Trophoblast cell (in vitro differentiated cells and primary cell): Measurements from ENCODE around the gene DYNC2H1.
"Not testable (repeated sequence)": the region's sequence is repeated elsewhere in the genome, so short reads cannot be mapped to it uniquely, and the experiment has no call there.

Experiments used
- DNase-seq, 2 donors: peaks; one replicate each; pipeline ENCODE4 v3.0.0-alpha.2; 2016
- H2AFZ ChIP-seq: 2 replicates; pipeline ENCODE4 v1.6.1; 2013; ENCODE audit warnings: low read length, moderate library complexity, mild to moderate bottlenecking; ENCODE audit not compliant: insufficient read depth, poor library complexity
- H2AK5ac ChIP-seq: 2 replicates; pipeline ENCODE4 v1.6.1; 2013; ENCODE audit warnings: mild to moderate bottlenecking, low read length
- H2BK120ac ChIP-seq: 2 replicates; pipeline ENCODE4 v1.6.1; 2013; ENCODE audit warnings: low read length, mild to moderate bottlenecking, moderate library complexity; ENCODE audit not compliant: insufficient read depth, poor library complexity
- H2BK12ac ChIP-seq: 2 replicates; pipeline ENCODE4 v1.6.1; 2013; ENCODE audit warnings: mild to moderate bottlenecking, low read length, moderate library complexity
- H2BK5ac ChIP-seq: 2 replicates; pipeline ENCODE4 v1.6.1; 2013; ENCODE audit warnings: low read length, low read depth, moderate library complexity, mild to moderate bottlenecking; ENCODE audit not compliant: poor library complexity
- H3K14ac ChIP-seq: 2 replicates; pipeline ENCODE4 v1.6.1; 2013; ENCODE audit warnings: mild to moderate bottlenecking, low read length
- H3K18ac ChIP-seq: 2 replicates; pipeline ENCODE4 v1.6.1; 2013; ENCODE audit warnings: mild to moderate bottlenecking, low read length
- H3K23ac ChIP-seq: 2 replicates; pipeline ENCODE4 v1.6.1; 2013; ENCODE audit warnings: low read length
- H3K27ac ChIP-seq: 2 replicates; pipeline ENCODE4 v1.5.1; 2013; ENCODE audit warnings: low read depth, mild to moderate bottlenecking, inconsistent platforms, low read length, moderate library complexity
- H3K27me3 ChIP-seq: 2 replicates; pipeline ENCODE4 v1.6.1; 2013; ENCODE audit warnings: inconsistent platforms, mild to moderate bottlenecking, low read length, moderate library complexity; ENCODE audit not compliant: insufficient read depth
- H3K36me3 ChIP-seq, 2 experiments: 1 replicate in 1 of 2; 2 replicates in 1 of 2; pipeline ENCODE4 v1.6.1; 2013; ENCODE audit warnings: low read length in 2 of 2, mild to moderate bottlenecking in 2 of 2, moderate library complexity in 1 of 2; ENCODE audit not compliant: insufficient read depth in 2 of 2, control insufficient read depth in 1 of 2
- H3K4ac ChIP-seq: 2 replicates; pipeline ENCODE4 v1.6.1; 2013; ENCODE audit warnings: low read depth, mild to moderate bottlenecking, low read length, moderate library complexity
- H3K4me1 ChIP-seq, 2 experiments: 1 replicate in 1 of 2; 2 replicates in 1 of 2; pipeline ENCODE4 v1.6.1; 2013; ENCODE audit warnings: low read length in 2 of 2, mild to moderate bottlenecking in 2 of 2, moderate library complexity in 1 of 2; ENCODE audit not compliant: insufficient read depth in 2 of 2, control insufficient read depth in 1 of 2
- H3K4me2 ChIP-seq: 2 replicates; pipeline ENCODE4 v1.6.1; 2013; ENCODE audit warnings: inconsistent platforms, mild to moderate bottlenecking, low read length, moderate library complexity
- H3K4me3 ChIP-seq: 2 replicates; pipeline ENCODE4 v1.5.1; 2013; ENCODE audit warnings: mild to moderate bottlenecking, low read depth, low read length, inconsistent platforms
- H3K79me1 ChIP-seq: one replicate; pipeline ENCODE4 v1.6.1; 2013; ENCODE audit warnings: low read length
- H3K79me2 ChIP-seq: 2 replicates; pipeline ENCODE4 v1.6.1; 2013; ENCODE audit warnings: low read length, mild to moderate bottlenecking; ENCODE audit not compliant: control insufficient read depth, insufficient read depth, poor library complexity
- H3K9ac ChIP-seq: 2 replicates; pipeline ENCODE4 v1.6.1; 2013; ENCODE audit warnings: mild to moderate bottlenecking, low read length
- H3K9me3 ChIP-seq: 2 replicates; pipeline ENCODE4 v1.6.1; 2013; ENCODE audit warnings: low read depth, mild to moderate bottlenecking, control low read depth, inconsistent platforms, low read length; ENCODE audit not compliant: insufficient read depth
- H4K12ac ChIP-seq: 2 replicates; pipeline ENCODE4 v1.6.1; 2013; ENCODE audit warnings: low read depth, mild to moderate bottlenecking, low read length, moderate library complexity
- H4K8ac ChIP-seq: 2 replicates; pipeline ENCODE4 v1.6.1; 2013; ENCODE audit warnings: low read depth, mild to moderate bottlenecking, low read length, moderate library complexity
- H4K91ac ChIP-seq: one replicate; pipeline ENCODE4 v1.6.1; 2013; ENCODE audit warnings: low read depth, mild to moderate bottlenecking, low read length, moderate library complexity
- WGBS: extraction: QIAGEN DNeasy Blood & Tissue Kit; methylation state at CpG from one replicate; pipeline ENCODE4 v1.1.7; 2013; ENCODE audit warnings: missing lambda C conversion rate; ENCODE audit not compliant: insufficient read length, insufficient coverage; ENCODE audit errors: extremely low coverage; 5-methylcytosine and 5-hydroxymethylcytosine counted together

DYNC2H1 gene

GRCh38 chr11:103125462-103125861 lies 16.2 kb downstream of the DYNC2H1 start:
- no peak overlapping the region for H2BK5ac ChIP-seq
- H3K4me2 ChIP-seq = no peak overlapping the region
- no peaks in the 10 kb centered on the region for H3K36me3 ChIP-seq
- H3K27ac ChIP-seq = no peak overlapping the region
- no peak overlapping the region for H4K12ac ChIP-seq
- no peak overlapping the region for H3K14ac ChIP-seq
- DNase-seq = no peak
- no peak overlapping the region for H2BK120ac ChIP-seq
- no peaks in the 10 kb centered on the region for H3K27me3 ChIP-seq
- H3K9me3 ChIP-seq = no peaks in the 10 kb centered on the region
- no peak overlapping the region for H4K8ac ChIP-seq
- no peak overlapping the region for H2AFZ ChIP-seq
- H2BK12ac ChIP-seq = no peak overlapping the region
- H3K4ac ChIP-seq = no peak overlapping the region
- H3K79me2 ChIP-seq = no peaks in the 10 kb centered on the region
- no peak overlapping the region for H4K91ac ChIP-seq
- no peak overlapping the region for H3K18ac ChIP-seq
- H3K23ac ChIP-seq = no peak overlapping the region
- no peaks in the 10 kb centered on the region for H3K4me1 ChIP-seq
- no peak overlapping the region for H2AK5ac ChIP-seq
- no peaks in the 10 kb centered on the region for H3K79me1 ChIP-seq
- H3K4me3 ChIP-seq = no peak overlapping the region
- H3K9ac ChIP-seq = no peak overlapping the region

GRCh38 chr11:103141986-103142385 lies 32.8 kb downstream of the DYNC2H1 start:
- not testable (repeated sequence) for H2BK12ac ChIP-seq, H2AFZ ChIP-seq, H4K12ac ChIP-seq, H2BK120ac ChIP-seq, H3K4me1 ChIP-seq, H3K9ac ChIP-seq, H4K91ac ChIP-seq, H2BK5ac ChIP-seq, H3K27ac ChIP-seq, H3K9me3 ChIP-seq, H3K36me3 ChIP-seq, H3K4me3 ChIP-seq, H3K4ac ChIP-seq, H3K27me3 ChIP-seq, H3K14ac ChIP-seq, H3K23ac ChIP-seq, H3K79me2 ChIP-seq, H3K18ac ChIP-seq, H4K8ac ChIP-seq, H3K79me1 ChIP-seq, DNase-seq, H2AK5ac ChIP-seq, H3K4me2 ChIP-seq
- WGBS = no CpG with 5 or more reads among the region's 13 CpGs

- Histone ChIP-seq H3K14ac (no peak overlapping the region), H2BK12ac (no peak overlapping the region), H3K79me1 (no peaks in the 10 kb centered on the region), H2AK5ac (no peak overlapping the region), H3K36me3 (no peaks in the 10 kb centered on the region), H3K9ac (no peak overlapping the region), H3K23ac (no peak overlapping the region), H3K4ac (no peak overlapping the region), H4K8ac (no peak overlapping the region), H2BK120ac (no peak overlapping the region), H3K27me3 (no peaks in the 10 kb centered on the region), H3K27ac (no peak overlapping the region), H3K9me3 (no peaks in the 10 kb centered on the region), H4K91ac (no peak overlapping the region), H3K4me1 (no peaks in the 10 kb centered on the region), H3K18ac (no peak overlapping the region), H3K79me2 (no peaks in the 10 kb centered on the region), H2AFZ (no peak overlapping the region), H3K4me2 (no peak overlapping the region), H4K12ac (no peak overlapping the region), H2BK5ac (no peak overlapping the region), H3K4me3 (no peak overlapping the region)
- no peak for DNase-seq
These were observed 38.4 kb downstream of the DYNC2H1 start for GRCh38 chr11:103147627-103148026.

GRCh38 chr11:103157542-103157941 lies 48.3 kb downstream of the DYNC2H1 start:
- Histone ChIP-seq H2AK5ac (no peak overlapping the region), H3K27me3 (no peaks in the 10 kb centered on the region), H3K36me3 (no peaks in the 10 kb centered on the region), H3K79me1 (no peaks in the 10 kb centered on the region), H3K23ac (no peak overlapping the region), H3K79me2 (no peaks in the 10 kb centered on the region), H3K4me2 (no peak overlapping the region), H2BK12ac (no peak overlapping the region), H4K12ac (no peak overlapping the region), H2BK120ac (no peak overlapping the region), H3K4me1 (no peaks in the 10 kb centered on the region), H3K4ac (no peak overlapping the region), H4K91ac (no peak overlapping the region), H3K18ac (no peak overlapping the region), H3K14ac (no peak overlapping the region), H2AFZ (no peak overlapping the region), H4K8ac (no peak overlapping the region), H3K9ac (no peak overlapping the region), H3K4me3 (no peak overlapping the region), H2BK5ac (no peak overlapping the region), H3K27ac (no peak overlapping the region), H3K9me3 (no peaks in the 10 kb centered on the region)
- WGBS = 100% methylated on average over 1 of the region's 3 CpGs
- DNase-seq = no peak
